NT2/D1 (cell line): ENCODE results near the gene DUSP22.
"Not testable (repeated sequence)": the region's sequence is repeated elsewhere in the genome, so short reads cannot be mapped to it uniquely, and the experiment has no call there.

ENCODE experiments used
- DNase-seq: peaks from one replicate; pipeline ENCODE4 v3.0.0-alpha.2; 2011; ENCODE audit warnings: low read depth, low spot score
- H3K27me3 ChIP-seq: 2 replicates; pipeline ENCODE4 v1.6.0; 2011; ENCODE audit warnings: mild to moderate bottlenecking; ENCODE audit not compliant: insufficient read length, insufficient read depth
- H3K36me3 ChIP-seq: 2 replicates; pipeline ENCODE4 v1.6.1; 2011; ENCODE audit warnings: mild to moderate bottlenecking, low read length, mixed read lengths; ENCODE audit not compliant: insufficient read depth, insufficient read length
- H3K4me1 ChIP-seq: 2 replicates; pipeline ENCODE4 v1.5.1; 2011; ENCODE audit not compliant: insufficient read depth, insufficient read length
- H3K4me3 ChIP-seq: 2 replicates; pipeline ENCODE4 v1.5.1; 2011; ENCODE audit warnings: low read depth; ENCODE audit not compliant: insufficient read length
- H3K9ac ChIP-seq: 2 replicates; pipeline ENCODE4 v1.6.0; 2011; ENCODE audit warnings: low read depth; ENCODE audit not compliant: insufficient read length
- H3K9me3 ChIP-seq: 2 replicates; pipeline ENCODE4 v1.5.1; 2011; ENCODE audit warnings: mild to moderate bottlenecking, low read length; ENCODE audit not compliant: insufficient read depth
- SUZ12 ChIP-seq: IDR thresholded peaks from 2 replicates; pipeline ENCODE4 v1.6.1; 2011; ENCODE audit not compliant: insufficient read length, insufficient read depth; ENCODE audit errors: extremely low read depth
- YY1 ChIP-seq: IDR thresholded peaks from 2 replicates; pipeline ENCODE4 v1.6.1; 2011; ENCODE audit not compliant: insufficient read length, insufficient read depth
- ZNF274 ChIP-seq: IDR thresholded peaks from 2 replicates; pipeline ENCODE4 v1.6.1; 2011; ENCODE audit warnings: mild to moderate bottlenecking, low read depth, low read length

Gene DUSP22

GRCh38 chr6:374956-375355 is 82.7 kb downstream of the DUSP22 start:
- Histone ChIP-seq H3K4me1 (peaks cover 5% of the 10 kb centered on the region), H3K9me3 (no peaks in the 10 kb centered on the region; the same call in 1 of the 2 replicates), H3K4me3 (no peak overlapping the region), H3K9ac (no peak overlapping the region), H3K36me3 (no peaks in the 10 kb centered on the region), H3K27me3 (peaks cover 93% of the 10 kb centered on the region)
- no peak for DNase-seq
- TF ChIP-seq SUZ12 (no peak), YY1 (no peak), ZNF274 (no peak)

GRCh38 chr6:376827-377640 is 84.7 kb downstream of the DUSP22 start:
- H3K36me3 ChIP-seq: no peaks in the 10 kb centered on the region
- peaks cover 98% of the 10 kb centered on the region for H3K27me3 ChIP-seq
- H3K4me3 ChIP-seq: no peak overlapping the region
- TF ChIP-seq ZNF274: no peak
- TF ChIP-seq SUZ12: no peak
- no peak for TF ChIP-seq YY1
- H3K4me1 ChIP-seq: peaks cover 5% of the 10 kb centered on the region
- H3K9ac ChIP-seq: no peak overlapping the region
- no peak for DNase-seq
- no peaks in the 10 kb centered on the region; the same call in 1 of the 2 replicates for H3K9me3 ChIP-seq

- not testable (repeated sequence) for DNase-seq, H3K9ac ChIP-seq, H3K4me1 ChIP-seq, H3K9me3 ChIP-seq, H3K4me3 ChIP-seq, H3K36me3 ChIP-seq
- H3K27me3 ChIP-seq: peaks cover 95% of the 10 kb centered on the region
Measured at GRCh38 chr6:377641-378020, 85.3 kb downstream of the DUSP22 start.

- DNase-seq: no peak
- Histone ChIP-seq H3K9ac (no peak overlapping the region), H3K9me3 (no peaks in the 10 kb centered on the region), H3K4me1 (peaks cover 3% of the 10 kb centered on the region), H3K4me3 (no peak overlapping the region), H3K27me3 (peaks cover 88% of the 10 kb centered on the region), H3K36me3 (no peaks in the 10 kb centered on the region)
- TF ChIP-seq ZNF274 (no peak), SUZ12 (no peak), YY1 (no peak)
Measured at GRCh38 chr6:378090-378957, 86.0 kb downstream of the DUSP22 start.

- peaks cover 81% of the 10 kb centered on the region for H3K27me3 ChIP-seq
- no peak for TF ChIP-seq ZNF274
- no peak for TF ChIP-seq YY1
- no peak for TF ChIP-seq SUZ12
- DNase-seq: no peak
- no peaks in the 10 kb centered on the region for H3K9me3 ChIP-seq
- no peak overlapping the region for H3K4me3 ChIP-seq
- peaks cover 2% of the 10 kb centered on the region for H3K4me1 ChIP-seq
- H3K36me3 ChIP-seq: no peaks in the 10 kb centered on the region
- H3K9ac ChIP-seq: no peak overlapping the region
Measured at GRCh38 chr6:378958-379409, 86.7 kb downstream of the DUSP22 start.

- H3K27me3 ChIP-seq: peaks cover 75% of the 10 kb centered on the region
- H3K9me3 ChIP-seq: no peaks in the 10 kb centered on the region
- no peak overlapping the region for H3K4me3 ChIP-seq
- no peak for DNase-seq
- no peaks in the 10 kb centered on the region for H3K36me3 ChIP-seq
- no peaks in the 10 kb centered on the region for H3K4me1 ChIP-seq
- no peak for TF ChIP-seq ZNF274
- TF ChIP-seq SUZ12: no peak
- no peak for TF ChIP-seq YY1
- no peak overlapping the region for H3K9ac ChIP-seq
Measured at GRCh38 chr6:379410-380181, 87.3 kb downstream of the DUSP22 start.
